CD14-positive monocyte (primary cell): ENCODE data around the gene SLC10A7. TPM values are rescaled to one million over a fixed set of nuclear protein-coding genes. Genes with fewer than 3 reads are reported as not detected.

ENCODE experiments used
- DNase-seq, 3 donors: peaks; one replicate each; pipeline ENCODE4 v3.0.0-alpha.2; 2011 to 2022
- H2AFZ ChIP-seq: 2 replicates; pipeline ENCODE4 v1.6.0; 2012; ENCODE audit warnings: mild to moderate bottlenecking, low read depth, low read length, inconsistent platforms; ENCODE audit not compliant: insufficient read depth, poor library complexity, severe bottlenecking
- H3K27ac ChIP-seq, 2 donors: 1 replicate in 1 of 2; 2 replicates in 1 of 2; pipeline ENCODE4 v1.5.1; 2012 to 2013; ENCODE audit warnings: low read length in 2 of 2, control low read depth in 1 of 2, inconsistent platforms in 1 of 2, low read depth in 1 of 2, mild to moderate bottlenecking in 1 of 2
- H3K27me3 ChIP-seq, 2 donors: one replicate each; pipeline versions ENCODE4 v1.6.0 to v1.6.1; 2011 to 2013; ENCODE audit warnings: low read length in 2 of 2; ENCODE audit not compliant: control insufficient read depth in 2 of 2, insufficient read depth in 2 of 2
- H3K36me3 ChIP-seq, 2 donors: replicated peaks in 1 of 2; 1 replicate in 1 of 2; 2 replicates in 1 of 2; pipeline versions ENCODE4 v1.5.1 to v1.6.1; 2012 to 2013; ENCODE audit warnings: low read length in 2 of 2, control low read depth in 1 of 2, inconsistent platforms in 1 of 2, mild to moderate bottlenecking in 1 of 2; ENCODE audit not compliant: insufficient read depth in 2 of 2, control insufficient read depth in 1 of 2
- H3K4me1 ChIP-seq, 2 donors: 1 replicate in 1 of 2; 2 replicates in 1 of 2; pipeline versions ENCODE4 v1.5.1 to v1.6.1; 2012 to 2013; ENCODE audit warnings: low read length in 2 of 2, control low read depth in 1 of 2, inconsistent platforms in 1 of 2, mild to moderate bottlenecking in 1 of 2, moderate library complexity in 1 of 2; ENCODE audit not compliant: insufficient read depth in 2 of 2, control insufficient read depth in 1 of 2
- H3K4me2 ChIP-seq: replicated peaks from 2 replicates; pipeline ENCODE3; 2012; ENCODE audit warnings: low read length, moderate library complexity, mild to moderate bottlenecking; ENCODE audit not compliant: poor library complexity, severe bottlenecking; ENCODE audit errors: extremely low read depth
- H3K4me3 ChIP-seq, 3 experiments: fragments of 200-600 bp in 1 of 3; sonication (generic) in 1 of 3; replicated peaks in 1 of 3; 1 replicate in 2 of 3; 2 replicates in 1 of 3; pipeline ENCODE4 v1.5.1; 2011 to 2013; ENCODE audit warnings: low read length in 3 of 3, mild to moderate bottlenecking in 3 of 3, control low read depth in 2 of 3, low read depth in 2 of 3, inconsistent platforms in 1 of 3, moderate library complexity in 1 of 3
- H3K79me2 ChIP-seq: 2 replicates; pipeline ENCODE4 v1.6.0; 2012; ENCODE audit warnings: mild to moderate bottlenecking, control low read depth, inconsistent platforms, low read length, moderate library complexity; ENCODE audit not compliant: insufficient read depth
- H3K9ac ChIP-seq: 2 replicates; pipeline ENCODE4 v1.6.0; 2017; ENCODE audit warnings: low read length, mild to moderate bottlenecking; ENCODE audit not compliant: insufficient read depth, poor library complexity, severe bottlenecking
- H3K9me3 ChIP-seq, 2 donors: replicated peaks in 1 of 2; 1 replicate in 1 of 2; 2 replicates in 1 of 2; pipeline versions ENCODE4 v1.5.1 to v1.6.1; 2012 to 2013; ENCODE audit warnings: low read length in 2 of 2, control low read depth in 1 of 2; ENCODE audit not compliant: control insufficient read depth in 1 of 2, insufficient read depth in 1 of 2
- H4K20me1 ChIP-seq: 2 replicates; pipeline ENCODE4 v1.6.0; 2012; ENCODE audit warnings: mild to moderate bottlenecking, low read length, control low read depth, moderate library complexity; ENCODE audit not compliant: insufficient read depth
- H3K27ac Mint-ChIP-seq, 7 donors: one replicate each; pipeline ENCODE4 v1.8.0; 2020; ENCODE audit warnings: mild to moderate bottlenecking in 7 of 7, mixed read lengths in 7 of 7, moderate library complexity in 6 of 7, inconsistent platforms in 2 of 7
- H3K27me3 Mint-ChIP-seq, 3 donors: one replicate each; pipeline ENCODE4 v1.8.0; 2021 to 2022; ENCODE audit warnings: low read depth in 3 of 3, mild to moderate bottlenecking in 3 of 3, mixed read lengths in 3 of 3, moderate library complexity in 3 of 3, inconsistent platforms in 1 of 3
- H3K36me3 Mint-ChIP-seq, 2 donors: one replicate each; pipeline ENCODE4 v1.8.0; 2020; ENCODE audit warnings: mixed read lengths in 2 of 2, inconsistent platforms in 1 of 2, mild to moderate bottlenecking in 1 of 2
- H3K4me1 Mint-ChIP-seq: one replicate; pipeline ENCODE4 v1.8.0; 2020; ENCODE audit warnings: mild to moderate bottlenecking, mixed read lengths
- H3K4me3 Mint-ChIP-seq, 2 donors: one replicate each; pipeline ENCODE4 v1.8.0; 2020; ENCODE audit warnings: mild to moderate bottlenecking in 2 of 2, mixed read lengths in 2 of 2, moderate library complexity in 1 of 2
- H3K9me3 Mint-ChIP-seq, 7 donors: one replicate each; pipeline ENCODE4 v1.8.0; 2020 to 2022; ENCODE audit warnings: mixed read lengths in 7 of 7, mild to moderate bottlenecking in 6 of 7, moderate library complexity in 6 of 7, inconsistent platforms in 2 of 7
- CTCF ChIP-seq: fragments of 200-600 bp; IDR thresholded peaks from one replicate; pipeline ENCODE4 v1.8.0; 2022; ENCODE audit warnings: antibody characterized with exemption, mild to moderate bottlenecking
- WGBS: methylation state at CpG from one replicate; pipeline ENCODE4 v1.1.5; 2013; ENCODE audit warnings: missing lambda C conversion rate; ENCODE audit not compliant: insufficient coverage; 5-methylcytosine and 5-hydroxymethylcytosine counted together
- intact Hi-C, 2 donors: fragments of 100-400 bp; cut with micrococcal nuclease; formaldehyde crosslinking; loops; one replicate each; pipeline versions ENCODE4 v1.15.0 to v1.15.1; 2023
- polyA plus RNA-seq, 3 donors: library from polyadenylated mRNA; depleted of rRNA in 1 of 3; unstranded in 2 of 3; stranded (reverse) in 1 of 3; fragments of 300-500 nt in 2 of 3; fragments of >200 nt in 1 of 3; fragmentation: Illumina TruSeq in 2 of 3; gene quantifications; 1 replicate in 2 of 3; 2 replicates in 1 of 3; pipeline ENCODE4 v1.2.3, GENCODE V29; 2012 to 2021

Gene SLC10A7
- polyA plus RNA-seq, 3 donors, result 6.6 to 8.3 (median 6.8) TPM

GRCh38 chr4:146498291-146498690, 23.4 kb downstream of the SLC10A7 start:
- H3K27ac Mint-ChIP-seq, result peak overlapping the region in 1 of 7 donors; percentile 59
- H4K20me1 ChIP-seq, result no peaks in the 10 kb centered on the region
- no peak overlapping the region for H3K27ac ChIP-seq
- H3K36me3 ChIP-seq, result peaks cover 19 to 28% of the 10 kb centered on the region in 2 donors
- H3K9me3 ChIP-seq, result no peaks in the 10 kb centered on the region
- no peaks in the 10 kb centered on the region for H3K79me2 ChIP-seq
- H3K4me3 Mint-ChIP-seq, result no peak overlapping the region
- DNase-seq, result no peak
- no peak overlapping the region for H2AFZ ChIP-seq
- TF ChIP-seq CTCF, result no peak
- intact Hi-C loops, result no loop called here
- H3K9ac ChIP-seq, result no peak overlapping the region
- H3K36me3 Mint-ChIP-seq, result peaks cover 17 to 23% of the 10 kb centered on the region in 2 donors
- peaks cover 0 to 1% (median 0%) of the 10 kb centered on the region in 7 donors for H3K9me3 Mint-ChIP-seq
- no peaks in the 10 kb centered on the region for H3K27me3 ChIP-seq
- H3K27me3 Mint-ChIP-seq, result no peaks in the 10 kb centered on the region
- H3K4me3 ChIP-seq, result no peak overlapping the region
- no peaks in the 10 kb centered on the region for H3K4me1 ChIP-seq
- H3K4me2 ChIP-seq, result no peak overlapping the region
- no peaks in the 10 kb centered on the region for H3K4me1 Mint-ChIP-seq
- 100% methylated on average over 3 of the region's 4 CpGs for WGBS

GRCh38 chr4:146495269-146495668, 26.5 kb downstream of the SLC10A7 start:
- DNase-seq, result no peak
- H3K79me2 ChIP-seq, result no peaks in the 10 kb centered on the region
- no peak overlapping the region for H3K4me3 ChIP-seq
- no peak for TF ChIP-seq CTCF
- H3K36me3 ChIP-seq, result peaks cover 0 to 7% of the 10 kb centered on the region in 2 donors
- H3K4me1 Mint-ChIP-seq, result peaks cover 3% of the 10 kb centered on the region
- H2AFZ ChIP-seq, result no peak overlapping the region
- H3K27ac Mint-ChIP-seq, result peak overlapping the region in 1 of 7 donors; percentile 51
- no peak overlapping the region for H3K4me2 ChIP-seq
- no peak overlapping the region for H3K9ac ChIP-seq
- no peaks in the 10 kb centered on the region for H4K20me1 ChIP-seq
- peaks cover 0 to 1% (median 0%) of the 10 kb centered on the region in 7 donors for H3K9me3 Mint-ChIP-seq
- H3K36me3 Mint-ChIP-seq, result peaks cover 15 to 25% of the 10 kb centered on the region in 2 donors
- intact Hi-C loops, result no loop called here
- no CpG with 5 or more reads among the region's 1 CpG for WGBS
- no peaks in the 10 kb centered on the region for H3K4me1 ChIP-seq
- H3K27ac ChIP-seq, result no peak overlapping the region
- no peaks in the 10 kb centered on the region for H3K9me3 ChIP-seq
- no peaks in the 10 kb centered on the region for H3K27me3 ChIP-seq
- H3K27me3 Mint-ChIP-seq, result no peaks in the 10 kb centered on the region
- no peak overlapping the region for H3K4me3 Mint-ChIP-seq
